ENCODE data around the gene COPS4.
"Not testable (repeated sequence)": the region's sequence is repeated elsewhere in the genome, so short reads cannot be mapped to it uniquely, and the experiment has no call there.

The COPS4 gene

GRCh38 chr4:83110970-83111750 is 76.2 kb downstream of the COPS4 start:
- H3K4me3 ChIP-seq (ENCODE audit: control insufficient read depth, low read depth, low read length) = no peak overlapping the region
- TF ChIP-seq CTCF (conservative IDR thresholded peaks at IDR 0.05; ENCODE audit: control insufficient read depth, insufficient read depth, low read depth, low read length) = no peak
- DNase-seq (ENCODE audit: low read depth) = no peak

- not testable (repeated sequence) for H3K4me3 ChIP-seq (ENCODE audit: control insufficient read depth, low read depth, low read length)
These were observed 76.8 kb downstream of the COPS4 start for GRCh38 chr4:83111751-83112141.

GRCh38 chr4:83112231-83112630 is 77.2 kb downstream of the COPS4 start:
- TF ChIP-seq CTCF (conservative IDR thresholded peaks at IDR 0.05; ENCODE audit: control insufficient read depth, insufficient read depth, low read depth, low read length) = no peak
- no peak overlapping the region for H3K4me3 ChIP-seq (ENCODE audit: control insufficient read depth, low read depth, low read length)
- DNase-seq (ENCODE audit: low read depth) = no peak

More at GRCh38 chr4:83111751-83112141, 76.8 kb downstream of the COPS4 start:
- DNase-seq (ENCODE audit: low read depth) = not testable (repeated sequence)

- DNase-seq (ENCODE audit: low read depth) = no peak
- no peak overlapping the region for H3K4me3 ChIP-seq (ENCODE audit: control insufficient read depth, low read depth, low read length)
- no peak for TF ChIP-seq CTCF (conservative IDR thresholded peaks at IDR 0.05; ENCODE audit: control insufficient read depth, insufficient read depth, low read depth, low read length)
These were observed 77.9 kb downstream of the COPS4 start for GRCh38 chr4:83112678-83113428.

GRCh38 chr4:83113429-83113786 is 78.4 kb downstream of the COPS4 start:
- TF ChIP-seq CTCF (conservative IDR thresholded peaks at IDR 0.05; ENCODE audit: control insufficient read depth, insufficient read depth, low read depth, low read length) = no peak
- no peak overlapping the region for H3K4me3 ChIP-seq (ENCODE audit: control insufficient read depth, low read depth, low read length)
- no peak for DNase-seq (ENCODE audit: low read depth)

GRCh38 chr4:83114576-83114975 is 79.6 kb downstream of the COPS4 start, which contains the start of gene PLAC8:
Gene PLAC8 (minus strand): TSS chr4:83114729. CDS start chr4:83107921, 6,808 bp downstream.
- DNase-seq (ENCODE audit: low read depth) = no peak
- no peak within 1 kb of the TSS for H3K4me3 ChIP-seq (ENCODE audit: control insufficient read depth, low read depth, low read length)
- TF ChIP-seq CTCF (conservative IDR thresholded peaks at IDR 0.05; ENCODE audit: control insufficient read depth, insufficient read depth, low read depth, low read length) = no peak

GRCh38 chr4:83115000-83115399 is 80.0 kb downstream of the COPS4 start:
- peak; percentile 45 for DNase-seq (ENCODE audit: low read depth)
- TF ChIP-seq CTCF (conservative IDR thresholded peaks at IDR 0.05; ENCODE audit: control insufficient read depth, insufficient read depth, low read depth, low read length) = no peak
- H3K4me3 ChIP-seq (ENCODE audit: control insufficient read depth, low read depth, low read length) = no peak overlapping the region

Data from fibroblast of mammary gland (primary cell).